Endothelial cell of umbilical vein (primary cell): ENCODE measurements around the gene TGFBI. TPM values are rescaled to one million over a fixed set of nuclear protein-coding genes. Genes with fewer than 3 reads are reported as not detected.

Experiments used
- BruUV-seq: library from RNA; stranded (reverse); fragments of 400-500 nt; replicated peaks from 2 replicates; lab custom pipeline; 2021; lab: Mats Ljungman, UMichigan
- CTCF ChIA-PET: fragments of 300-600, 350-600 bp; sonication (Branson Sonifier 250); formaldehyde crosslinking; loops from one replicate; lab custom pipeline; 2021; ENCODE audit warnings: antibody characterized with exemption, inconsistent platforms; lab: Charles Lee
- POLR2A ChIA-PET: fragments of 300-600, 350-600 bp; sonication (Branson Sonifier 250); formaldehyde crosslinking; loops from one replicate; lab custom pipeline; 2021; ENCODE audit warnings: antibody characterized with exemption, inconsistent platforms; lab: Charles Lee
- DNase-seq: peaks from one replicate; pipeline ENCODE4 v3.0.0-alpha.2; 2011; ENCODE audit warnings: low read depth, low spot score
- FAIRE-seq: peaks from 2 replicates; lab custom pipeline; 2011; peaks lifted over from hg19 to GRCh38; lab: Jason Lieb, UNC
- H2AFZ ChIP-seq: 2 replicates; pipeline ENCODE4 v1.6.0; 2012; ENCODE audit warnings: low read depth, low read length, control low read depth, inconsistent platforms
- H3K27ac ChIP-seq: 2 replicates; pipeline ENCODE4 v1.5.1; 2011; ENCODE audit warnings: low read depth, mild to moderate bottlenecking, control low read depth, low read length, moderate library complexity; ENCODE audit not compliant: insufficient read depth
- H3K27me3 ChIP-seq, 2 experiments: 2 replicates each; pipeline versions ENCODE4 v1.6.0 to v1.6.1; 2011; ENCODE audit warnings: low read length in 2 of 2, mixed read lengths in 1 of 2; ENCODE audit not compliant: control insufficient read depth in 2 of 2, insufficient read depth in 2 of 2
- H3K36me3 ChIP-seq, 2 experiments: 2 replicates in 1 of 2; 3 replicates in 1 of 2; pipeline ENCODE4 v1.5.1; 2011; ENCODE audit warnings: low read length in 2 of 2, mild to moderate bottlenecking in 1 of 2, moderate library complexity in 1 of 2; ENCODE audit not compliant: control insufficient read depth in 2 of 2, insufficient read depth in 2 of 2; ENCODE audit errors: extremely low read depth in 1 of 2
- H3K4me1 ChIP-seq: 3 replicates; pipeline ENCODE4 v1.5.1; 2011; ENCODE audit warnings: mild to moderate bottlenecking, low read length; ENCODE audit not compliant: control insufficient read depth, insufficient read depth; ENCODE audit errors: extremely low read depth
- H3K4me2 ChIP-seq: 2 replicates; pipeline ENCODE4 v1.6.1; 2011; ENCODE audit warnings: low read length, control low read depth, mixed read lengths; ENCODE audit not compliant: insufficient read depth
- H3K4me3 ChIP-seq, 3 experiments: fragments of 200-600 bp in 1 of 3; sonication (generic), shearing (Covaris generic) in 1 of 3; replicated peaks in 1 of 3; 2 replicates each; pipeline ENCODE4 v1.5.1; 2011 to 2016; ENCODE audit warnings: control low read depth in 3 of 3, low read length in 3 of 3, mild to moderate bottlenecking in 2 of 3, inconsistent platforms in 1 of 3, low read depth in 1 of 3, moderate library complexity in 1 of 3; ENCODE audit not compliant: insufficient read depth in 1 of 3
- H3K79me2 ChIP-seq: 2 replicates; pipeline ENCODE4 v1.6.0; 2012; ENCODE audit warnings: low read length, inconsistent platforms; ENCODE audit not compliant: control insufficient read depth, insufficient read depth
- H3K9ac ChIP-seq: replicated peaks from 2 replicates; pipeline ENCODE3; 2011; ENCODE audit warnings: low read length, control low read depth; ENCODE audit not compliant: insufficient read depth; ENCODE audit errors: extremely low read depth
- H3K9me1 ChIP-seq: replicated peaks from 3 replicates; pipeline ENCODE4 v1.6.0; 2011; ENCODE audit warnings: mild to moderate bottlenecking, low read length; ENCODE audit not compliant: control insufficient read depth, insufficient read depth; ENCODE audit errors: extremely low read depth
- H3K9me3 ChIP-seq: replicated peaks from 2 replicates; pipeline ENCODE4 v1.5.1; 2012; ENCODE audit warnings: low read length, inconsistent platforms; ENCODE audit not compliant: control insufficient read depth, insufficient read depth
- H4K20me1 ChIP-seq: replicated peaks from 2 replicates; pipeline ENCODE3; 2011; ENCODE audit warnings: mild to moderate bottlenecking, low read length; ENCODE audit not compliant: control insufficient read depth, insufficient read depth; ENCODE audit errors: extremely low read depth
- EZH2 ChIP-seq: IDR thresholded peaks from 2 replicates; pipeline ENCODE4 v1.6.1; 2012; ENCODE audit warnings: borderline replicate concordance, low read depth, mild to moderate bottlenecking, moderate library complexity, low read length, inconsistent platforms; ENCODE audit not compliant: severe bottlenecking
- FOS ChIP-seq: IDR thresholded peaks from 2 replicates; pipeline ENCODE4 v1.6.1; 2011; ENCODE audit warnings: mild to moderate bottlenecking, low read length, moderate library complexity, borderline replicate concordance; ENCODE audit not compliant: insufficient read depth
- GATA2 ChIP-seq: IDR thresholded peaks from 2 replicates; pipeline ENCODE4 v1.7.0; 2011; ENCODE audit warnings: low read depth, mild to moderate bottlenecking, moderate library complexity, mixed read lengths, low read length; ENCODE audit not compliant: insufficient read length, insufficient read depth
- JUN ChIP-seq: IDR thresholded peaks from 2 replicates; pipeline ENCODE4 v1.6.1; 2011; ENCODE audit warnings: borderline replicate concordance, low read depth; ENCODE audit not compliant: insufficient read length, insufficient read depth
- MYC ChIP-seq: IDR thresholded peaks from one replicate; pipeline ENCODE4 v1.6.1; 2011; ENCODE audit warnings: mild to moderate bottlenecking, low read depth, low read length
- POLR2A ChIP-seq: IDR thresholded peaks from 2 replicates; pipeline ENCODE4 v1.6.1; 2012; ENCODE audit warnings: low read depth, mild to moderate bottlenecking, control low read depth, low read length
- POLR2AphosphoS5 ChIP-seq: IDR thresholded peaks from 2 replicates; pipeline ENCODE4 v1.6.1; 2012; ENCODE audit warnings: low read depth, mild to moderate bottlenecking, control low read depth, low read length, moderate library complexity; ENCODE audit not compliant: insufficient read depth
- dilution Hi-C: fragments of 300-500 bp; cut with MboI; formaldehyde crosslinking; loops from one replicate; pipeline ENCODE4 v1.15.0; 2019; ENCODE audit warnings: low sequenced_read_pairs; ENCODE audit not compliant: extremely low pct_ligation_motif_present
- intact Hi-C: fragments of 100-400 bp; cut with micrococcal nuclease; formaldehyde crosslinking; loops from one replicate; pipeline ENCODE4 v1.10.0; 2022
- polyA plus RNA-seq, 4 experiments: library from polyadenylated mRNA; depleted of rRNA in 3 of 4; stranded (reverse) in 3 of 4; unstranded in 1 of 4; fragments of >200 nt; gene quantifications; 2 replicates each; pipeline versions ENCODE4 v1.2.1 to v1.2.3, GENCODE V29; 2011 to 2012; ENCODE audit warnings: missing spikeins in 1 of 4
- total RNA-seq: library from RNA; stranded (reverse); gene quantifications from 2 replicates; pipeline ENCODE4 v1.2.3, GENCODE V29; 2021
- TF ChIP-seq, protein P1 (sequence below): IDR thresholded peaks from 2 replicates; pipeline ENCODE4 v1.6.1; 2011; ENCODE audit not compliant: insufficient read depth, insufficient read length

The TGFBI gene
- total and polyA plus RNA-seq, 2 donors (not counting 3 experiments of a cell fraction or from before 2014, with no cell fraction given), result 6.5 to 18.9 TPM

- no peaks in the 10 kb centered on the region for H3K36me3 ChIP-seq
- FAIRE-seq (no peak), DNase-seq (no peak)
- POLR2A ChIA-PET, result no interaction called here
- dilution Hi-C loops, result no loop called here
- no peak overlapping the region for H3K4me3 ChIP-seq
- TF ChIP-seq GATA2 (no peak), MYC (no peak), FOS (no peak), POLR2A (no peak), EZH2 (no peak), JUN (no peak), POLR2AphosphoS5 (no peak)
- TF ChIP-seq, protein P1, sequence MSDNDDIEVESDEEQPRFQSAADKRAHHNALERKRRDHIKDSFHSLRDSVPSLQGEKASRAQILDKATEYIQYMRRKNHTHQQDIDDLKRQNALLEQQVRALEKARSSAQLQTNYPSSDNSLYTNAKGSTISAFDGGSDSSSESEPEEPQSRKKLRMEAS, result no peak
- H3K9me1 ChIP-seq, result no peaks in the 10 kb centered on the region
- BruUV-seq, result no TSS peak
- intact Hi-C loops, result no loop called here
- H3K27me3 ChIP-seq, result no peaks in the 10 kb centered on the region
- no peaks in the 10 kb centered on the region for H4K20me1 ChIP-seq
- no peaks in the 10 kb centered on the region for H3K9me3 ChIP-seq
- CTCF ChIA-PET, result interaction anchor here (1.9 to 5.9 kb wide), 4 partner anchors 9 to 110 kb away, joined by 6 to 46 read pairs (median 8); no protein-coding TSS in a partner anchor
- H3K4me2 ChIP-seq, result no peak overlapping the region
- H2AFZ ChIP-seq, result no peak overlapping the region
- H3K27ac ChIP-seq, result no peak overlapping the region
- peaks cover 42% of the 10 kb centered on the region for H3K4me1 ChIP-seq
- H3K79me2 ChIP-seq, result no peaks in the 10 kb centered on the region
- no peak overlapping the region for H3K9ac ChIP-seq
These were observed 27.0 kb downstream of the TGFBI start for GRCh38 chr5:136055612-136056309.
